Body of pancreas (tissue), 4 donors: ENCODE results near the gene CNOT6. TPM values are rescaled to one million over a fixed set of nuclear protein-coding genes. Genes with fewer than 3 reads are reported as not detected.

Experiments used
- ATAC-seq: fragments of 150-250 bp; one replicate; pipeline ENCODE4 v1.9.1; 2016
- DNase-seq, 4 donors: peaks; one replicate each; pipeline ENCODE4 v3.0.0-alpha.2; 2019
- H3K27ac ChIP-seq, 4 donors: fragments of 200-600 bp; sonication (generic); 1 replicate in 3 of 4; 2 replicates in 1 of 4; pipeline versions ENCODE4 v1.5.1 to v1.6.1; 2016 to 2019; ENCODE audit warnings: mild to moderate bottlenecking in 1 of 4, mixed read lengths in 1 of 4, moderate library complexity in 1 of 4
- H3K27me3 ChIP-seq, 2 donors: fragments of 200-600 bp; sonication (generic); one replicate each; pipeline ENCODE4 v1.6.0; 2016; ENCODE audit warnings: mild to moderate bottlenecking in 1 of 2
- H3K36me3 ChIP-seq, 2 donors: fragments of 200-600 bp; sonication (generic); replicated peaks in 1 of 2; 2 replicates each; pipeline ENCODE4 v1.5.1; 2016; ENCODE audit warnings: low read depth in 2 of 2; ENCODE audit not compliant: insufficient read depth in 1 of 2
- H3K4me1 ChIP-seq: fragments of 200-600 bp; sonication (generic); one replicate; pipeline ENCODE4 v1.6.0; 2016
- H3K4me3 ChIP-seq, 2 donors: fragments of 200-600 bp; sonication (generic); 1 replicate in 1 of 2; 2 replicates in 1 of 2; pipeline ENCODE4 v1.5.1; 2016 to 2019
- H3K9me3 ChIP-seq, 3 donors: fragments of 200-600 bp; sonication (generic); 1 replicate in 2 of 3; 2 replicates in 1 of 3; pipeline ENCODE4 v1.5.1; 2016
- POLR2A ChIP-seq, 3 donors: fragments of 450-650 bp; IDR thresholded peaks; one replicate each; pipeline ENCODE4 v1.6.1; 2016; ENCODE audit warnings: antibody characterized with exemption in 3 of 3, mild to moderate bottlenecking in 2 of 3
- WGBS, 2 donors: methylation state at CpG; one replicate each; pipeline ENCODE4 v1.1.5; 2017; 5-methylcytosine and 5-hydroxymethylcytosine counted together
- intact Hi-C: fragments of 100-400 bp; cut with DNase I; formaldehyde crosslinking; loops from one replicate; pipeline ENCODE4 v1.15.1; 2023
- total RNA-seq, 2 donors: library from RNA; depleted of rRNA; stranded (reverse); fragments of >200 nt; gene quantifications; one replicate each; pipeline ENCODE4 v1.1.0, GENCODE V29; 2016
- TF ChIP-seq, protein P1 (sequence below), 7 experiments: fragments of 450-650 bp in 4 of 7; fragments of 200-600 bp in 3 of 7; sonication (generic) in 3 of 7; IDR thresholded peaks; one replicate each; pipeline ENCODE4 v1.5.1; 2016 to 2019; ENCODE audit warnings: antibody characterized with exemption in 7 of 7

Gene CNOT6
- total RNA-seq, 2 donors from 2014 or later: 4.0 to 7.5 TPM

DNA sequence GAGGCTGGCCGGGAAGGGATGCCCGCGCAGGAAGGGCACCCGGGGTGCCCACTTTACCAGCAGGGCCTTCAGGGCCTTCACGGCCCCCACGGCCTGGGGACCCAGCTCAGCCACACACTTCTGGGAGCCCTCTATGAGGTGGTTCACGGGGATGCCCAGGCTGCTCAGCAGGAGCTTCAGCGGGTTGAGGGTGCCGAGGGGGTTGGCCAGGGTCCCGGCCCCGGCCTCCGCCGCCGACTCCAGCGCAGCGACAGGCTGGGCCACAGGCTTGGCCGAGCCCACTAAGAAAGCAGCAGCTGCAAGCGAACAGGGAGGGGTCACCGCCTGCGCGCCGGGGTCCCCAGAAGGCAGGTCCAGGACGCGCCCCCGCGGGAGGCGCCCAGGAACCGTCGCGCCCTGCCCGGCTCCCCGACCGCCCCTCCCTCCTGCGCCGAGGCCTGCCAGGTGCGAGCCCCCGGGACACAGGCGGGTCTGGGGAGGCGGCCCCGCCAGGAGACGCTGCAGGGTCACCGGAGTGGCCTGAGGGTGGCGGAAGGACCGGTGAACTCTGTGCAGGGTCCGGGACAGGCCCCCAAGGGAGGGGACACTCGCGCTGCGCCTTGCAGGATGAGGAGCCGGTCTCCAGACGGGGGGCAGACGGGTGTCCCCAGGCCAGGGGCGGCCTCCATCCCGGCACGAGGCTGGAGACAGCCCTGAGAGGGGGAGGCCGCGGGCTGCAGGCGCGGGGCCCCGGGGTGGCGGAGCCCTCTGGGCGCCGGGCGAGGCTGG lies 96.5 kb downstream of the CNOT6 start:
- Histone ChIP-seq H3K27me3 (peaks cover 0 to 15% of the 10 kb centered on the region in 2 donors), H3K27ac (no peak overlapping the region), H3K9me3 (no peaks in the 10 kb centered on the region), H3K4me3 (no peak overlapping the region), H3K36me3 (no peaks in the 10 kb centered on the region), H3K4me1 (peaks cover 33% of the 10 kb centered on the region)
- intact Hi-C loops: no loop called here
- DNase-seq: no peak
- 0 to 4% methylated on average over 4 to 63 of the region's 63 CpGs for WGBS, 2 donors
- TF ChIP-seq, protein P1, sequence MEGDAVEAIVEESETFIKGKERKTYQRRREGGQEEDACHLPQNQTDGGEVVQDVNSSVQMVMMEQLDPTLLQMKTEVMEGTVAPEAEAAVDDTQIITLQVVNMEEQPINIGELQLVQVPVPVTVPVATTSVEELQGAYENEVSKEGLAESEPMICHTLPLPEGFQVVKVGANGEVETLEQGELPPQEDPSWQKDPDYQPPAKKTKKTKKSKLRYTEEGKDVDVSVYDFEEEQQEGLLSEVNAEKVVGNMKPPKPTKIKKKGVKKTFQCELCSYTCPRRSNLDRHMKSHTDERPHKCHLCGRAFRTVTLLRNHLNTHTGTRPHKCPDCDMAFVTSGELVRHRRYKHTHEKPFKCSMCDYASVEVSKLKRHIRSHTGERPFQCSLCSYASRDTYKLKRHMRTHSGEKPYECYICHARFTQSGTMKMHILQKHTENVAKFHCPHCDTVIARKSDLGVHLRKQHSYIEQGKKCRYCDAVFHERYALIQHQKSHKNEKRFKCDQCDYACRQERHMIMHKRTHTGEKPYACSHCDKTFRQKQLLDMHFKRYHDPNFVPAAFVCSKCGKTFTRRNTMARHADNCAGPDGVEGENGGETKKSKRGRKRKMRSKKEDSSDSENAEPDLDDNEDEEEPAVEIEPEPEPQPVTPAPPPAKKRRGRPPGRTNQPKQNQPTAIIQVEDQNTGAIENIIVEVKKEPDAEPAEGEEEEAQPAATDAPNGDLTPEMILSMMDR (IDR thresholded peaks at IDR 0.05): peak in 1 of 7 experiments; percentile 14
- no peak for TF ChIP-seq POLR2A (IDR thresholded peaks at IDR 0.05)
- ATAC-seq: no peak

DNA sequence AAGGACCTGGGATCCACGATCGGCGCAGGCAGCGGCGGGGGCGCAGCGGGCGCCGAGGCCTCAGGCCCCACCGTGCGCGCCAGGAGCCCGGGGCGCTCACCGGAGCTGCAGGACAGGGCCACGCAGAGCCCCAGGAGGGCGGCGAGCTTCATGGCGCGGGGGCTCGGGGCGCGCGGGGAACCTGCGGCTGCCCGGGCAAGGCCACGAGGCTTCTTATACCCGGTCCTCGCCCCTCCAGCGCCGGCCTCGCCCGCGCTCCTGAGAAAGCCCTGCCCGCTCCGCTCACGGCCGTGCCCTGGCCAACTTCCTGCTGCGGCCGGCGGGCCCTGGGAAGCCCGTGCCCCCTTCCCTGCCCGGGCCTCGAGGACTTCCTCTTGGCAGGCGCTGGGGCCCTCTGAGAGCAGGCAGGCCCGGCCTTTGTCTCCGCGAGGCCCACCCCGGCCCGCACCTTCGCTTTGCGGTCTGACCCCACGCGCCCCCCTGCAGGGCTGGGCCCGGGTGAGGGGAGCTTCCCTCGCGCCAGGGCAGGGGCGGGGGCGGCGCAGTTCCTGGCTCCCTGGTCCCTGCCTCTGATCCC lies 97.2 kb downstream of the CNOT6 start, which contains the start of gene SCGB3A1:
Gene SCGB3A1 (minus strand): TSS at position 189 of the 577 bp plus-strand sequence. CDS start 37 bp downstream, at position 152.
- Histone ChIP-seq H3K36me3 (no peaks in the 10 kb centered on the region), H3K9me3 (no peaks in the 10 kb centered on the region), H3K27ac (no peak within 1 kb of the TSS), H3K27me3 (peaks cover 0 to 15% of the 10 kb centered on the region in 2 donors), H3K4me3 (no peak within 1 kb of the TSS), H3K4me1 (peaks cover 40% of the 10 kb centered on the region)
- TF ChIP-seq POLR2A (IDR thresholded peaks at IDR 0.05): no peak
- TF ChIP-seq, protein P1 (IDR thresholded peaks at IDR 0.05): no peak
- intact Hi-C loops: no loop called here
- DNase-seq (no peak), ATAC-seq (no peak)
- 19 to 49% methylated on average over 15 to 53 of the region's 60 CpGs for WGBS, 2 donors

DNA sequence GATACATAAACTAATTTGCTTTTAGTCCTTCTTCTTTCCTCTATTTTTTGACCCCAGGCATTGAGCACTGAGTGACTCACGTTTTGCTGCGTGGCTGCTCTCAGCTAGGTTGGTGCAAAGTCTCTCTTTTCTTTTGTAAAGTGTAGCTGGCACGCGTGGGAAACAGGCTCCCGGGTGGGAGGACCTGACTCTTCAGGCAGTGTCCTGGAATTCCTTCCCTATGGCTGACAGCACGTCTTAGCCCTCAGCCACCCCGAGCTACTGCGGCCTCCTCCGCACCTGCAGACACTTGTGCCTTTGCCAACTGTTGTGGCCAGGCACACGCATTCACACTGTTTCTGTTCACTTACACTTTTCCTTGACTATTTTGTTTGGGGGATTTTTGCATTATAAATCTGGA lies 98.0 kb downstream of the CNOT6 start:
- WGBS, 2 donors: 92 to 94% methylated on average over 9 to 10 of the region's 10 CpGs
- Histone ChIP-seq H3K27ac (no peak overlapping the region), H3K4me3 (no peak overlapping the region), H3K36me3 (no peaks in the 10 kb centered on the region), H3K27me3 (peaks cover 0 to 15% of the 10 kb centered on the region in 2 donors), H3K9me3 (no peaks in the 10 kb centered on the region), H3K4me1 (peaks cover 46% of the 10 kb centered on the region)
- DNase-seq: no peak
- intact Hi-C loops: no loop called here
- TF ChIP-seq POLR2A (IDR thresholded peaks at IDR 0.05): no peak
- TF ChIP-seq, protein P1 (IDR thresholded peaks at IDR 0.05): no peak
- no peak for ATAC-seq

DNA sequence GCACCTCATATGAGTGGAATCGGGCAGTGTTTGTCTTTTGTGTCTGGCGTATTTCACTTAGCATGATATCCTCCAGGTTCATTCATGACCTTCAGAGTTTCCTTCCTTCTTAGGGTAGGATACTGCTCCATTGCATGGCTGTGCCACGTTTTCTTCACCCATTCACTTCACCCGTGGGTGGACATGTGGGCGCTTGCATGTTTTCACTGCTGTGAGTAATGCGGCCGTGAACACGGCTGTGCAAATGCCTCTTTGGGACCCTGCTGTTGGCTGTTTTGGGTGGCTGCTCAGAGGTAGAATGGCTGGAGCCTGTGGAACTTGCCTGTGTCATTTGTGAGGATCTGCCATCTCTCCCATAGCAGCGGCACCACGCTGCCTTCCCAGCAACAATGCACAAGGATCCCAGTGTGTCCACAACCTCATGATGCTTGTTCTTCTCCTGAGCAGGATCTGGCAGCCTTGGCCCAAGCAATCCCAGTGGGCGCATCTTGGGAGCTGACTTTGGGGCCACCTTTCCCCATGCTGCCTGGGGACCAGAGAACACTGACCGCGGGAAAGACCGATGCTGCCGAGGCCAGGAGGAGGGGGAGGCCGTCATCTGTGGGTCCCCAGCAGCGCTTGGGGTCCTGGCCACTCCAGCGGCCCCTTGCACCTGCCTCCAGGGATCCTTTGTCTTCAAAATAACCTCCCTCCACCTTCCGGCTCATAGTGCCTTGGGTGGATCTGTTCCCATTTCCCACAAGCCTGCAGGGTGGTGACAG lies 99.4 kb downstream of the CNOT6 start:
- intact Hi-C loops: no loop called here
- no peaks in the 10 kb centered on the region for H3K9me3 ChIP-seq
- no peaks in the 10 kb centered on the region for H3K36me3 ChIP-seq
- no peak for ATAC-seq
- TF ChIP-seq, protein P1 (IDR thresholded peaks at IDR 0.05): no peak
- no peak for TF ChIP-seq POLR2A (IDR thresholded peaks at IDR 0.05)
- no peak overlapping the region for H3K27ac ChIP-seq
- H3K27me3 ChIP-seq: peaks cover 0 to 15% of the 10 kb centered on the region in 2 donors
- 90 to 94% methylated on average over 16 to 19 of the region's 19 CpGs for WGBS, 2 donors
- no peak for DNase-seq
- no peak overlapping the region for H3K4me3 ChIP-seq
- peaks cover 46% of the 10 kb centered on the region for H3K4me1 ChIP-seq
